ENCODE data around the gene CEP112.

The CEP112 gene

DNA sequence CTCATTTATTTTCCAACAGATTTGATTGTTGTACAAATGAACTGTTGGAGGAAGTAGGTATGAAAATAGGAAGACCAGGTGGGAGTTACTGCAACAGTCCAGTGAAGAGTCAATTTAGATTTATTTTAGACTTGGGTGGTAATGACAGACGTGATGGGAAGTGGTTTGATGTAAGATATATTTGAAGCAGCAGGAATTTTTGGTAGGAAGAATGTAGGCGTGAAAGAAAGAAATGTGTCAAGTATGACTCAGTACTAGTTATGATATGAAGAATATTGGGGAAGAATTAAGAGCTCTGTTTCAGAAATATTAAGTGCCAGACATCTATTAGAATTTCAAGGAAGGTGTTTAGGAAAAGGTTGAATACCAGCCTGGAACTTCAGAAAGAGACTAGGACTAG lies 382.6 kb downstream of the CEP112 start:
- no peak for TF ChIP-seq GATA3 (IDR thresholded peaks at IDR 0.05; ENCODE audit: low read depth, low read length)
- TF ChIP-seq GATA2 (IDR thresholded peaks at IDR 0.05; ENCODE audit: low read depth, low read length), result no peak

DNA sequence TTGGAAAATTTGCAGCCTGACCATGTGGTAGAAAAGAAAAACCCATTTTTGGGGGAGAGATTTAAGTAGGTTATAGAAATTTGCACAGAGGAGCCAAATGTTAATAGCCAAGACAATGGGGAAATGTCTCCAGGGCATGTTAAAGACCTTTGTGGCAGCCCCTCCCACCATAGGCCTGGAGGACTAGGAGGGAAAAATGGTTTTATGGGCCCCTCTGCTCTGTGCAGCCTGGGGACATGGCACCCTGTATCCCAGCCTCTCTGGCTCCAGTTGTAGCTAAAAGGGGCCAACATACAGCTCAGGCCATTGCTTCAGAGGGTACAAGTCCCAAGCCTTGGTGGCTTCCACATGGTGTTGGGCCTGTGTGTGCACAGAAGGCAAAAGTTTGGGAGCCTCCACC lies 384.6 kb downstream of the CEP112 start:
- no peak for TF ChIP-seq GATA2 (IDR thresholded peaks at IDR 0.05; ENCODE audit: low read depth, low read length)
- TF ChIP-seq GATA3 (IDR thresholded peaks at IDR 0.05; ENCODE audit: low read depth, low read length), result no peak

DNA sequence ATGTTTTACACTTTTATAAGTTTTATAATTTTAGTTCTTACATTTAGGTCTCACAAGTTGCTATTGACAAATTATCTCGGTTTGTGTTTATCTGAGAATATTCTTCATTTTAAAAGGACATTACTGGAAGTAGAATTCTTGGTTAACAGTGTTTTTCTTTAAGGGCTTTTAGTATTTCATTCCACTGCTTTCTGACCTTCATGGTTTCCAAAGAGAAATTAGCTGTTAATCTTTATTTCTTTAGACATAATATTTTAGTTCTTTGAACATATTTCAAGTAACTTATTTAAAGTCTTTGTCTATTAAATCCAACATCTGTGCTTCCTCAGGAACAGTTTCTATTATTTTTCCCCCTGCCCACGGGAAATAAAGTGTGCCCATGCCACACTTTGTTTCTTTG lies 390.4 kb downstream of the CEP112 start:
- TF ChIP-seq GATA2 (IDR thresholded peaks at IDR 0.05; ENCODE audit: low read depth, low read length) (no peak), GATA3 (IDR thresholded peaks at IDR 0.05; ENCODE audit: low read depth, low read length) (no peak)

DNA sequence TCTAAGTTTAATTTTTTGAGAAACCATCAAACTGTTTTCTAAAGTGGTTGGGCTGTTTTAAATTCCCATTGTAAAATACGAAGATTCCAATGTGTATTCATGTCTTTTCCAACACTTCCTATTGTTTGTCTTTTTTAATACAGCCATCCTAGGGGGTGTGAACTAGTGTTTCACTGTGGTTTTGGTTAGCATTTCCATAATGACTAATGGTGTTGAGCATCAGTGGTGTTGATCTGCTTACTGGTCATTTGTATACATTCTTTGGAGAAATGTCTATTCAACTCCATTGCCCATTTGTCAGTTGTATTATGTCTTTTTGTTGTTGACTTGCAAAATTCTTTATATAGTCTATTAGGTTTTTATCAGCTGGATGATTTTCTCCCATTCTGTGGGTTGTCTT lies 391.3 kb downstream of the CEP112 start:
- no peak for TF ChIP-seq GATA2 (IDR thresholded peaks at IDR 0.05; ENCODE audit: low read depth, low read length)
- TF ChIP-seq GATA3 (IDR thresholded peaks at IDR 0.05; ENCODE audit: low read depth, low read length), result no peak

DNA sequence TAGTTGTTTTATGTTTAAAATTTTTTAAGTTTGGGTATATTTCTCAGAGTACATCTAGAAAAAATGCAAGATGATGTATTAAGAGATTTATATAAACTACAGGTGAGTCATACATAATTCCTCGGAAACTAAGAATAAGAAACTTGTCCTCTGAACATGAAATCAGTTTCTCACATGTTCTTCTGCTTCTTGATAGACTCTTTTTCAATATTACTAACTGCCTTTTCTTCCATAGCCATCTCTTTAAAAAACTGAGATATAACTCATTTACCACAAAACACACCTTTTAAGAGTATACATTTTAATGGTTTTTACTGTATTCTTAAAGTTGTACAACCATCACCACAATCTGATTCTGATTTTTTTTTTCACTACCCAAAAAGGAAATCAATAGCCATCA lies 392.1 kb downstream of the CEP112 start:
- TF ChIP-seq GATA3 (IDR thresholded peaks at IDR 0.05; ENCODE audit: low read depth, low read length), result no peak
- TF ChIP-seq GATA2 (IDR thresholded peaks at IDR 0.05; ENCODE audit: low read depth, low read length), result no peak

DNA sequence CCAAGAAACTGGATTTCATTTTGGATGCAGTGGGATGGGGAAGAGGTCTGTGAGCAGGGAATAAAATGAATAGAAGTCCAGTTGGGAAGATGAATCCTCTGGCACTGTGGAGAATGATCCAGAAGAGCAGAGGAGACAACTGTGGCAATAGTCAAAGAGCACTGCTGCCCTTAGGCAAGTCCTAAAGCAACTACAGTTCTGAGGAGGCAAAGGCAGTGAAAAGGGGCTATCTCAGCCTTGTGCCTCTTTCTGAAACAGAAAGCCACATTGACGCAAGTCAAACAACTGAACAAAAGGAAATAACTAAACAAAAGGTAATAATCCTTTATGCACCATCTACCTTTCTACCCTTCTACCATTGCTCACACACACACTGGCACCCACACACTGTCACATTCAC lies 392.5 kb downstream of the CEP112 start:
- TF ChIP-seq GATA2 (IDR thresholded peaks at IDR 0.05; ENCODE audit: low read depth, low read length), result no peak
- TF ChIP-seq GATA3 (IDR thresholded peaks at IDR 0.05; ENCODE audit: low read depth, low read length), result no peak

DNA sequence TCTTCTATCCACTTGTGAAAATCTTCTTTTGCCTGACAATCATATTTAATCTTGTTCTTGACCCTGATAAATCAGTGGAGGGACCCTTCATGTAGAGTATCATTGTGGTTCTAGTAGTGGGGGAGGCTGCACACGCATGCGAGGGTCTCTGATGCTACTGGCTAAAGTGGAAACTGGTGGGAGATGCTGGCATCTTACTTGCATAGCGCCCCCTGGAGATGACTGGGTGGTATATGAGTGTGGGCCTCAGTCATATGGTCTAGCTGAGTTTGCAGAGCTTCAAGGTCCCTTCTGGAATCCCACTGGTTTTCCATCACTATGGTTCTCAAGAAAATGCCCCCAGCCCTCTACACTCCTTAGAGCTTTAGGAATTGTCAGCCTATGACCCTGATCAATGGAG lies 394.1 kb downstream of the CEP112 start:
- TF ChIP-seq GATA2 (IDR thresholded peaks at IDR 0.05; ENCODE audit: low read depth, low read length) (no peak), GATA3 (IDR thresholded peaks at IDR 0.05; ENCODE audit: low read depth, low read length) (no peak)

DNA sequence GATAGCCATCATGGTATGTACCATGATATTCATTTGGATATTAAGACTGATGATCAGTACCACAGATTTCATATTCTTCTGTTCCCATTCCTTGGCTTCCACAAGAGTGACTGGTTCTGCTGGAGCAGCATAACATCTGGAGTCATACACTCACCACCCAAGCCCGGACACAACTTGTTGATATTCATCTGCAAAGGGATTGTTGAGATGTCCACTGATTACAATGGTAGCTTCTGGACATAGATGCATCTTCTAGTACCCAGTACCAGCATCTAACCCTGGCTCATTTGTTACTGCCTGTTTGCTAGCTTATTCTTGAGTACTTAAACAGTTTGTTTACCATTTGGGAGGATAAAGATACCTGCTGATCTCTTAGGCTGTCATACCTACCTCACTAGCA lies 394.8 kb downstream of the CEP112 start:
- TF ChIP-seq GATA2 (IDR thresholded peaks at IDR 0.05; ENCODE audit: low read depth, low read length) (no peak), GATA3 (IDR thresholded peaks at IDR 0.05; ENCODE audit: low read depth, low read length) (no peak)

DNA sequence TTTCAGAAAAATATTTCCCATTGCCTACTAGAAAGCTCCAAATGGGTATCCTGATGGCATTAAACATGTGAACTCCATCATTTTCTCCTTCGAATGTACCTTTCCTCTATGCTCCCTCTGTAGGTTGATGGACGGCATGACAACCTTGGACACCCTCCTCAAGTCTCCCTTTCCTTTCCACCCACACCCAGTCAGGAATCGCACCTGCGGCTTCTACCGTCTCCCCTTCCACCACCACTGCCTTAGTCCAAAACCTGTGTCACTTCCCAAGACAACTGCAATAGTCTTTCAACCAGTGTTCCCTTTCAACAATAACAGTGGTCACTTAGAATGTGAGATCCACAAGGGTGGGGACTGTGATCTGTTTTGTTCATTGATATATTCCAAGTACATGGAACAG lies 397.4 kb downstream of the CEP112 start:
- TF ChIP-seq GATA3 (IDR thresholded peaks at IDR 0.05; ENCODE audit: low read depth, low read length), result no peak
- no peak for TF ChIP-seq GATA2 (IDR thresholded peaks at IDR 0.05; ENCODE audit: low read depth, low read length)

DNA sequence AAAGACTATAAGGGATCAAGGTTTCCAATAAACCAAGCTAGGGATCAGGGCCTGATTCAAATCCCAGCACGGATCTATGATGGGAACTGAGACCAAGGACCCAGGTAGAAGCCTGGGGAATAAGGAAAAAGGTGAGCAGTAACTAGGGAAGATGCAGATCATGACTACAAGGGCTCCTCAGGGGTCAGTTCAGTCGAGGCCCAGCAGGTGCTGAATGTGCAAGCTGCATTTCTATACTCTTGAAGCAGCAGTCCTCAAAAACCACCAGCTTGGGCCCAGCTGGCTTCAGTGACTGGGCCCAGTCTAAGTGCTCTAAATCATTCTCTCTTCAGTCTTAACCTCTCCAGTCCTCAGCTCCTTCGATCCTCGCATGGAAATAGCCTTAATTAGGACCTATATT lies 401.7 kb downstream of the CEP112 start:
- TF ChIP-seq GATA2 (IDR thresholded peaks at IDR 0.05; ENCODE audit: low read depth, low read length), result no peak
- TF ChIP-seq GATA3 (IDR thresholded peaks at IDR 0.05; ENCODE audit: low read depth, low read length), result no peak

DNA sequence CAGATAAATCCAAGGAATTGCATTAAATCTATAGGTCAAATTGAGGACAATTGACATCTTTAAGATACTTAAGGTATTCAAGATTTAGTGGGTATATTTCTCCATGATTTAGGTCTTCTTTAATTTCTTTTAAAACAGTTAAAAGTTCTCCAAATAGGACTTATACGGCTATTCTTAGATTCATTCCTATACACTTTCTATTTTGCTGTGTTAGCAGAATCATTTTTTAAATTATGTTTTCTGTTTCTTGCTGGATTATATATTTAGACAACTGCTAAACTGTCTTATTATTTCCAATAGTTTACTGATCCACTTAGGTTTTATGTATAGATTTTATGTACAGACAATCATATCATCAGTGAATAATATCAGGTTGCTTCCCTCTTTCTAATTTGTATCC lies 404.4 kb downstream of the CEP112 start:
- no peak for TF ChIP-seq GATA2 (IDR thresholded peaks at IDR 0.05; ENCODE audit: low read depth, low read length)
- no peak for TF ChIP-seq GATA3 (IDR thresholded peaks at IDR 0.05; ENCODE audit: low read depth, low read length)

DNA sequence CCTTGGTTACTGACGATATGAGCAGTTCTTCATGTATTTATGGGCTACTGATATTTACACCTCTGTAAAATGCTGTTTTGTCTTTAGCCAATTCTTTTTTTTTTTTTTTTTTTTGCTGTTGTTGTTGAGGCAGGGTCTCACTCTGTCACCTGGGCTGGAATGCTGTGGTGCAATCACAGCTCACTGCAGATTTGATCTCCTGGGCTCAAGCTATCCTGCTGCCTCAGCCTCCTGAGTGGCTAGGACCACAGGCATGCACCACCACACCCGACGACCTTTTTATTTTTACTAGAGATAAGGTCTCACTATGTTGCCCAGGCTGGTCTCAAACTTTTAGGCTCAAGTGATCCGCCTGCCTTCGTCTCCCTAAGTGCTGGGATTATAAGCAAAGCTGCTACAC lies 405.5 kb downstream of the CEP112 start:
- TF ChIP-seq GATA2 (IDR thresholded peaks at IDR 0.05; ENCODE audit: low read depth, low read length), result no peak
- no peak for TF ChIP-seq GATA3 (IDR thresholded peaks at IDR 0.05; ENCODE audit: low read depth, low read length)

DNA sequence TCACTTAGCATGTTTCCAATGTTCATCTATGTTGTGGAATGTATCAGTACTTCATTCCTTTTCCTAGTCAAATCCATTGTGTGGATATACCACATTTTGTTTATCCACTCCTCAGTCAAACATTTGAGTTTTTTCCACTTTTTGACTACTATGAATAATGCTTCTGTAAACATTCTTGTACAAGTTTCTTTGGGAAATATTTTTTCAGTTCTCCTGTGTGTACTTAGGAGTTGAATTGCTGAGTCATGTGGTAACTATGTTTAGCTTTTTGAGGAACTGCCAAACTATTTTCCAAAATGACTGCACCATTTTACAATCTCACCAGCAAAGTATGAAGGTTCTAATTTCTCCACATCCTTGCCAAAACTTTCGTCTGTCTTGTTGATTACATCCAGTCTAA lies 406.8 kb downstream of the CEP112 start:
- no peak for TF ChIP-seq GATA2 (IDR thresholded peaks at IDR 0.05; ENCODE audit: low read depth, low read length)
- TF ChIP-seq GATA3 (IDR thresholded peaks at IDR 0.05; ENCODE audit: low read depth, low read length), result no peak

DNA sequence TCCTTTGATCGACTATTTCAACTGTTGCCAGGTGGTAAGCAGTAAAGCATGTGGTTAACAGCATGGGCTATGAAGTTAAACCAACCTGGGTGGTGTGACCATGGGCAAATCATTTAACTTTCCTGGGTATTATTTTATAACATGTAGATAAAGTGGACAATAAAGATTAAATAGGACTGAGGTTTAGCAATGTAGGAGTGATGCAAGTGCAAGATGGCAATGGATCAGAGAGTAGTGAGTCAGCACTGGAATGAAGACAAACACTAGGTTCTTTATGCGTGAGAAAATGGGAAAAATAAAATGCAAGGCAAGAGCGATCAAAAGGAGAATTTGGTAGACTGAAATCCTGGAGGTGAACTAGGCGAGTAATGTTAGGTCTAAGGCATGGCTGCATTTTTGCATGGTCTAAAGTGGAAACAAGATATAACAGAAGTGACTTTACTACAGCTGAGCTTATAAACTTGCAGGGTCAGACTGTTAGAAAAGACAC lies 408.0 kb downstream of the CEP112 start:
- TF ChIP-seq GATA3 (IDR thresholded peaks at IDR 0.05; ENCODE audit: low read depth, low read length) (no peak), GATA2 (IDR thresholded peaks at IDR 0.05; ENCODE audit: low read depth, low read length) (no peak)

DNA sequence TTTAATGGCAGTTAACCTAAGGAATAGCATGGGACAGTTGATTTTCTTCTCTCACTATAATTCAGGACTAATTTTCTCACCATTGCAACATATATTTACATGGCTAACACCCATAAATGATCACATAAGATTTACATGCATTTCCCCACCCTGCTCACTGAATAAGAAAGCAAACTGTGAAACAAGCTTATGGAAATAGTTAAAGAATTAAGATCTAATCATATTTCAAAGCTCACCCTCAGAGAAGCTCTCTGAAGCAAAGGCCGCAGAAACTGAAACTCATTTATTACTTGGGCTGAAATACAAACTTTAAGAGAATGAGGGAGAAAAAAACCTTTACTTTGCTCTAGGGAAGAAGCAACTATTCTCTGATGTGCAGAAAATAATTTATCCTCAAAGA lies 411.8 kb downstream of the CEP112 start:
- no peak for TF ChIP-seq GATA3 (IDR thresholded peaks at IDR 0.05; ENCODE audit: low read depth, low read length)
- TF ChIP-seq GATA2 (IDR thresholded peaks at IDR 0.05; ENCODE audit: low read depth, low read length), result no peak

DNA sequence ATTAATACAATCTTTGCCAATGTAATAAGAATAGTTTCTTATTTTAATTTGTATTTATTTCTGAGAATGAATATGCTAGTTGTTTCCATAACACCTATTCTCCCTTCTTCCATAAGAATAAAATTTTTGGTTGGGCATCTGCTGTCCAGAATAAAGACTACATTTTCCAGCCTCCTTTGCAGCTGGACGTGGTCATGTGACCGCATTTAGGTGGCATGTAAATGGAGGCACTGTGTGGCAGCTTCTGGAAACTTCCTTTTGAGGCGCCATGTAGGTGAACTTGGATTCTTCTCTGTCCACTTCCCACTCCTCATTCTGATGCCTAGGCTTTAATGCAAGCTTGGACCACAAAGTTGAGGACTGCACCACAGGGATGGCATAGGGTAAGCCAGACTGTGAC lies 415.0 kb downstream of the CEP112 start:
- no peak for TF ChIP-seq GATA2 (IDR thresholded peaks at IDR 0.05; ENCODE audit: low read depth, low read length)
- TF ChIP-seq GATA3 (IDR thresholded peaks at IDR 0.05; ENCODE audit: low read depth, low read length), result no peak
